ENCODE results near the gene PPY.
"Not testable (repeated sequence)": the region's sequence is repeated elsewhere in the genome, so short reads cannot be mapped to it uniquely, and the experiment has no call there.

Gene PPY

GRCh38 chr17:43966276-43966675 is 24.0 kb upstream of the PPY start:
- no peak for DNase-seq (ENCODE audit: low spot score)

- DNase-seq (ENCODE audit: low spot score) = no peak
Observed at GRCh38 chr17:43962479-43962878, 20.2 kb upstream of the PPY start.

GRCh38 chr17:43961954-43962353 is 19.7 kb upstream of the PPY start:
- DNase-seq (ENCODE audit: low spot score) = no peak

GRCh38 chr17:43961292-43961691 is 19.0 kb upstream of the PPY start:
- not testable (repeated sequence) for DNase-seq (ENCODE audit: low spot score)

GRCh38 chr17:43958748-43959352 is 16.6 kb upstream of the PPY start:
- no peak for DNase-seq (ENCODE audit: low spot score)

- DNase-seq (ENCODE audit: low spot score) = no peak
Observed at GRCh38 chr17:43956222-43956621, 13.9 kb upstream of the PPY start.

- no peak for DNase-seq (ENCODE audit: low spot score)
Observed at GRCh38 chr17:43953746-43954145, 11.5 kb upstream of the PPY start, which contains the start of gene PYY. PYY (minus strand) TSS chr17:43953940; CDS start chr17:43953483, 457 bp downstream.

GRCh38 chr17:43952724-43953666 is 10.7 kb upstream of the PPY start:
- DNase-seq (ENCODE audit: low spot score) = no peak

GRCh38 chr17:43952351-43952723 is 10.1 kb upstream of the PPY start:
- no peak for DNase-seq (ENCODE audit: low spot score)

- DNase-seq (ENCODE audit: low spot score) = no peak
Observed at GRCh38 chr17:43951750-43952149, 9.5 kb upstream of the PPY start.

GRCh38 chr17:43950554-43950953 is 8.3 kb upstream of the PPY start:
- no peak for DNase-seq (ENCODE audit: low spot score)

GRCh38 chr17:43949781-43950180 is 7.5 kb upstream of the PPY start:
- DNase-seq (ENCODE audit: low spot score) = no peak

GRCh38 chr17:43946781-43947180 is 4.5 kb upstream of the PPY start:
- no peak for DNase-seq (ENCODE audit: low spot score)

GRCh38 chr17:43945074-43945829 is 3.0 kb upstream of the PPY start:
- no peak for DNase-seq (ENCODE audit: low spot score)

- DNase-seq (ENCODE audit: low spot score) = no peak
Observed at GRCh38 chr17:43940630-43941029, 1.6 kb downstream of the PPY start.

GRCh38 chr17:43939886-43940285 is 2.4 kb downstream of the PPY start:
- DNase-seq (ENCODE audit: low spot score) = no peak

- DNase-seq (ENCODE audit: low spot score) = not testable (repeated sequence)
Observed at GRCh38 chr17:43939452-43939851, 2.8 kb downstream of the PPY start.

- no peak for DNase-seq (ENCODE audit: low spot score)
Observed at GRCh38 chr17:43938838-43939182, 3.5 kb downstream of the PPY start.

- no peak for DNase-seq (ENCODE audit: low spot score)
Observed at GRCh38 chr17:43936434-43936833, 5.8 kb downstream of the PPY start.

GRCh38 chr17:43935926-43936261 is 6.4 kb downstream of the PPY start:
- DNase-seq (ENCODE audit: low spot score) = no peak

GRCh38 chr17:43935204-43935925 is 6.9 kb downstream of the PPY start:
- DNase-seq (ENCODE audit: low spot score) = no peak

GRCh38 chr17:43932923-43933322 is 9.4 kb downstream of the PPY start:
- no peak for DNase-seq (ENCODE audit: low spot score)
